NCI-H2029 (cell line): ENCODE results near the gene GALNT12.

ENCODE experiments used
- DNase-seq: peaks from one replicate; lab custom pipeline; 2025; lab: John Stamatoyannopoulos, UW

The GALNT12 gene

DNA sequence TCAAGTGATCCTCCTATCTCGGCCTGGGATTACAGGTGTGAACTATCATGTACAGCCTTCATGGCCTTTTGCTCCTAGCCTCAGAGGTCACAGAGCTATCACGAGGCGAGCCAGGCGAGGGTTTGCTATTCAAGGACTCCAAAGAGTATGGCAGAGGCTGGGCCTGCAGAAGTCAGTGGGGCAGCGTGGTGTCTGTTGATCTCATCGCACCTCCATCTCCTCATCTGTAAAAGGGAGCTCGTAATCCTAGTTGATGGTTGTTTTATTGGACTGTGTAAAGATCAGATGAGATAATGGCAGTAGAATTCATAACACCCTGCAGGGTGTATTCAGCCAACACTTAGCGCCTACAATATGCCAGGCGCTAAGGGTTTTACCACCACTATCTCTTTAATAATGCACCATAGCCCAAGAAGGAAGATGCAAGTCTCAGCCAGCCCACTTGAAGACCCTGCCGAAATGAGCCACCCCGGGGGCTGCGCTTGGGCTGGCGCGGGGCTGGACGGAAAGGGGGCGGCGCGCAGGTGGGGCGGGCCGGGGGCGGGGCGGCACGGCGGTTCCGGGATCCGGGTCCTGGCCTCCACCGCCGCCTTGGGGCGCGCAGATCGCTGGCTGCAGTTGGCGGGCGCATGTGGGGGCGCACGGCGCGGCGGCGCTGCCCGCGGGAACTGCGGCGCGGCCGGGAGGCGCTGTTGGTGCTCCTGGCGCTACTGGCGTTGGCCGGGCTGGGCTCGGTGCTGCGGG lies at the start of gene GALNT12:
Gene GALNT12 (plus strand): TSS at position 601 of the 744 bp plus-strand sequence. CDS start 29 bp downstream, at position 630.
- no peak for DNase-seq

GRCh38 chr9:98760231-98760630 lies 47.2 kb upstream of the GALNT12 start:
- no peak for DNase-seq

DNA sequence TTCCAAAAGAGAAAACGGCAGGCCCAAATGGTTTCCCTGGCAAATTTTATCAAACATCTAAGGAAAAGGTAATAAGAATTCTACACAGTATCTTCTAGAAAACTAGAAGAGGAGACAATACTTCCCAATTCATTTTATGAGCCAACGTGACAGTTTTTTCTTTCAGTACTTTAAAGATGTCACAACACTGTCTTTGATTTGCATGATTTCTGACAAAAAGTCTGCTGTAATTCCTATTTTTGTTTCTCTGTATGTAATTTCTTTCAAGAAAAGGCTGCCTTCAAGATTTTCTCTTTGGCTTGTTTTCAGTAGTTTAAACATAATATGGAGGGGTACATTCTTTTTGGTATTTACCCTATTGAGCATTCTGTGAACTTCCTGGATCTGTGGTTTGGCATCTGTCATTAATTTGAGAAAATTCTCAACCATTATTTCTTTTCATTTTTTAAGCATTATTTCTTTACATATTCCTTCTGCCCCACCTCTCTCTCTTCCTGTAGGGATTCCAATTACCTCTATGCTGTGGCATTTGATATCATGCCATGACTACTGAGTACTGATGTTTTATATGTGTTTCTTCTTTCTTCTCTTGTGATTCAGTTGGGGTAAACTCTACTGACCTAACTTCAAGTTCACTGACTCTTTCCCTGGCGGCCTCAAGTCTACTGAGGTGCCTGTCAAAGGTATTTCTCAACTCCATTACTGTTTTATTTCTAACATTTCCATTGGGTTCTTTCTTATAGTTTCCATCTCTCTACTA lies 43.3 kb upstream of the GALNT12 start:
- DNase-seq, result no peak

DNA sequence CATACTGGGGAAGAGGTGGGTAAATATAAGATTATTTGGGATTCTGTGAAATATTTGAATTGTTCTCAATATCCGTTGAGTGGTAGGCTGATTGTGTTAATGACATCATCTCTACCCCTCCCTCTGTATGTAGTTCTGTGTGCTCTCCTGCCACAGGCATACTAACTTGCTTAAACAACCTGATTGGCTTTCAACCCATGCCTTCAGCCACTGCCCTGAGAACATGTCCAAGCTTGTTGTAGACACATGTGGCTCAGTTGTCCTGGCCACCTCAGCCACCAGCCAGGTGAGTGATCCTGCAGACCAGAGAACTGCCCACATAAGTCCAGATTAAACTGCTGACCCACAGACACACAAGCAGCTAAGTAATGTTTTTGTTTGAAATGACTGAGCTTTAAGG lies 42.2 kb upstream of the GALNT12 start:
- no peak for DNase-seq

DNA sequence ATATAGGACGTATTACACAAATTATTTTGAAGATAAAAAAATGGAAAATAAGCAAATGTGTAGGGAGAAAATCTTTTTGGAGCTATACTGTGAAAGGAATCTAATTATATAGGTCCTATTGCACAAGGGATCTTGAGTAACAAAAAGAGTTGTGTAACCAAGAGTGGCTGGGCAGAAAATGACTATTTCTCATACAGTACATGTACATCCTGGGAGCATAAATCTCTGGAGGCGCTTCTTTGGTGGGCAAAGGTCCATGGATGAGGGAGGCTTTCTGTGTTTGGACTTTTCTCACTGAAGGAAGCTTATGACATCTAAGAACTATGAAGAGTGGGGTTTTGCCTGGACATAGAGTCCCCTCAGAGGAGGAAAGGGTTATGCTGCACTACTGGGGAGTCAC lies 40.9 kb upstream of the GALNT12 start:
- no peak for DNase-seq

DNA sequence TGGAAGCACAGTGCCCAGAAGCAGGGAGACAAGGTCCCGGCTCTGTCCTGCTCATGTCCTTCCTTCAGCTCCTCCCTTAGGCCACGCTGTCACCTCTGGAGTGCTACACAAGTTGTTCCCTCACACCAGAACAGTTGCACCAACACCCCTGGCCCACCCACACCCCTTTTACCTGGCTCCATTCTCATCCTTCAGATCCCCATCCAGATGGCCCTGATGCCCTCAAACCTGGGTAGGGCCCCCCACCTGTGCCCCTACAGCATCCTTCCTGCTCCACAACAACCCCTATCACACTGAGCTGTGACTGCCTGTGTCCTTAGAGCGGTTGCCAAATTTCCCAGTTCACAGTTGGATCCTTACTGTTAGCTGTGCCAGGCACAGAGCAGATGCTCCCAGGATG lies 40.3 kb upstream of the GALNT12 start:
- no peak for DNase-seq

DNA sequence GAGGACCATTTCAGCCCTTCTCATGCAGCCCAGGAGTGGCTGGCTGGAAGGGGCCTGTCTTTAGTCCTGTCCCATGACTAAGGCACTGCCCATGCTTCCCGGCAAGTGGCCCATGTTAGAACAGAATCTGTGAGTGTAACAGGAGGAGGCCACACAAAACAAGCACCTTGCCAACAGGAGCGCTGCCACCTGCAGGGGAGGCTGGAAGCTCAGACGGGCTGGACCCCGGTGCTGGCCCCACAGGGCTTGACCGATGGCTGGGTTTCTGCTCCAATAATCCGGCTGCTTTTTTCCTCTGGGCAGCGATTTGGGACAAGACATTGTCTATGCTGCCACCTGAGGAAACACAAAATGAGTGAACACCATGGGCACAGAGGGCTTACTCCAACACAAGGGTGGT lies 39.6 kb upstream of the GALNT12 start:
- no peak for DNase-seq

- no peak for DNase-seq
Observed at GRCh38 chr9:98768344-98768743, 39.1 kb upstream of the GALNT12 start.

GRCh38 chr9:98770717-98771116 lies 36.8 kb upstream of the GALNT12 start:
- no peak for DNase-seq

GRCh38 chr9:98771209-98771874 lies 36.1 kb upstream of the GALNT12 start:
- no peak for DNase-seq

- DNase-seq, result no peak
Observed at GRCh38 chr9:98772364-98773155, 34.9 kb upstream of the GALNT12 start.

DNA sequence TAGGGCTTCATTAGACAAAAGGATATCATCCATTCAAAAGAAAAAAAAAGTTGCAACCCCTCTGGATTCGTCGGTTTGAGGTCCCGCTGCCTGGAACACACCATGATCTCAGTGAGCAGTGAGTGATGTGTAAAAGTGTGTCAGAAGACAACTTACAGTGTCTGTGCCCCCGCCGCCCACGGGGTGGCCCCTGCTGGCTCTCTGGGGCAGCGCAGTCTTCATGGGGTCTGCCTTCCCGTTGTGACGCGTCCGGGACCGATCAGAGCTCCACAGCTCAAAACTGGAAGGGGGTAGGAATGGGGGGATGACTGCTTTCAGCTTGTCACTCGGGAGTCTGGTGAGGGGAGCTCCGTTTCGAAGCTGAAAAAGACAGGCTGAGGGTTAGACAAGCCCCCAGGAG lies 33.7 kb upstream of the GALNT12 start:
- DNase-seq, result no peak

DNA sequence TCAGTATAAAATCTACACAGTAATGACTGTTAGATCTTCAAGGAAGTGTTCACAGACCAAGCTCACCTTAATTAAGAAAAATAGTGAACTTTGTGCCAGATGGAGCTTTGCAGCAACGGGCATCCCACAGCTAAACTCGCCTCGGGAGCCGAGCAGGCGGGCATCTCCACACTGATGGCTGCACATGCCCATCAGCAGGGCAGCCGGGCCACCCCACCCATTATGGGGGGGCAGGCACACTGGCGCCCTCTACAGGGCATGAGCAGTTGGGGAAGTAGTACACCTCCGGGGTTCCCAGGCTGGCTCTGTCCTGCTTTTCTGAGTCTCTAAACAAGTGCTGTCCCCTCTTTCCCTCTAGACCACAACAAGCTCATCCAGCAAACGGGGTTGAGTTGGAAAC lies 32.7 kb upstream of the GALNT12 start:
- DNase-seq, result no peak

DNA sequence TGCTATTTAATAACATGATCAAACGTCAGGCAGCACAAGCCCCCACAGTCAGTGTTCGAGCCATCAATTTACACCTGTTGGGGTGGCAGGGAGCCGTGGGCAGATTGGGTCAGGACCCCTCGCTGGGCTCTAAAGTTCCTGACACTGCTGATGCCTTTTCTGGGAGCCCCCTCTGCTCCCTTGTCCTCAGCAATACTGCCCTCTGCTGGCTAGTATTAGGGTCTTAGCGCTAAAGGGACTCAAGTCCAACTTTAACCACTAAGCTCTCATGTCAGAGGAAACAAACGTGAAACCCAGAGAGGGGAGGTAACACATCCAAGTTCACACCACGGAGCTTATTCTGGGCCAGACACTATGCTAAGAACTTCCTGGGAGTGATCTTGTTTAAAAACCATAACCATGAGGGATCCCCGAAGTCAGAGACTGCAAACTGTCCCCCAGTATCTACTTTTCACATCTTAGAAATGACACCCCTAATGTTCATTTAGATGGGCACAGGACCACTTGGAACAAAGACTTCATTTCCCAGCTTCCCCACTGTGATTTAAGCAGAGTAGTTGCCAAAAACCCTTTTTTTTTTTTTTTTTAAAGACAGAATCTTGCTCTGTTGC lies 31.5 kb upstream of the GALNT12 start:
- DNase-seq, result peak; percentile 30

- no peak for DNase-seq
Observed at GRCh38 chr9:98777618-98778017, 29.9 kb upstream of the GALNT12 start.

DNA sequence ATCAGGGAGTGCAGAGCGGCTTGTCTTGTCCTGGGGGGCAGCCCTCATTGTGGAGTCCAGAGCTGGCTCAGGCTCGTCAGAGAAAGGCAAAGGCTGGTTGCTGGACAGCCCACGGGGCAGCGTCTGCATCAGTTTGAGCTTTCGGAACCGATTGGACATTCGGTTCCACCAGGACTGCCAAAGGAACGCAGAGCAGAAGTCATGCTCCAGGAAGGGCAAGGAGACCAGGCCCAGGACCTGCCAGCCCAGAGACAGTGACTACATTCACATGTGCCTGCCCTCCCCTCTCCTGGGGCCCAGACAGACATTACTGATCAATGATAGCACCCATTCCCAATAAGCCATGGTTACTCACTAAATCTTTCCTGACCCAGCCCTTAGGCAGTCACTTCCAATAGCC lies 29.2 kb upstream of the GALNT12 start:
- DNase-seq, result no peak

DNA sequence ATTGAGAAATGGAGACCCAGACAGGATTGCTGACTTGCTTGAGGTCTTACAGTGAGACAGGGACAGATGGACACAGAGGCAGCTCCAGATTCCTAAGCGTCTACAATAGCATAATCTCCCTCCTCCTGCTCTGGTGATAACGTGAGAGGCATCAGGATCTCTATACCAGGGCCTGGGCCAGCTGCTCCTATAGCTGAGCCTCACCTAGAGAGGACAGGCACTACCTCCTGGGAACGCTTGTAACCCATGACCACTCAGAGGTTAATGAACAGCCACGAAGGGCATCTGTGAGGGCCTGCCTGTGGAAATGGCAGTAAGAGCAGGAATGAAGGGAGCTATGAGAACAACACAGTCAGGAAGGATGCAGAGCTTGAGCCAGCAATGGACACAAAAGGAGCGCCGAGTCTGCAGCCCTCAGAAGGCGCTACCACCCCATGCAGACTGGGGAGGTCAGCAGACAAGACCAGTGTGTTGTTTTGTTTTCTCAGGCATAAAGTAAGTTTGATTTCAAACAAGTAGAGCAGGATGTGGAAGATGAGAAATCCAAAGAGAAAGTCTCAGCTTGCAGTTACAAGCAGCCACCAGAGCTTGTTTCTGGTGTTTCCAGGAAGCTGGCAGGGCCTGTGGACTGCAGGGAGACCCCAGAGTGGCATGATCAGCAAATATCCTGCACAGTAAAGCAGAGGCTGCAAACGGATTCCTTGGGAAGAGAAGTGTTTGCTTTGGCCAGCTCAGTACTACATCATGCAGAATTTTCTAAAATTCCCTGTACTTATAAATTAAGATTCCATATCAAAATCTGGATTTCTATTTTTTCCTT lies 28.5 kb upstream of the GALNT12 start:
- DNase-seq, result no peak

- DNase-seq, result no peak
Observed at GRCh38 chr9:98780059-98780749, 27.3 kb upstream of the GALNT12 start.

DNA sequence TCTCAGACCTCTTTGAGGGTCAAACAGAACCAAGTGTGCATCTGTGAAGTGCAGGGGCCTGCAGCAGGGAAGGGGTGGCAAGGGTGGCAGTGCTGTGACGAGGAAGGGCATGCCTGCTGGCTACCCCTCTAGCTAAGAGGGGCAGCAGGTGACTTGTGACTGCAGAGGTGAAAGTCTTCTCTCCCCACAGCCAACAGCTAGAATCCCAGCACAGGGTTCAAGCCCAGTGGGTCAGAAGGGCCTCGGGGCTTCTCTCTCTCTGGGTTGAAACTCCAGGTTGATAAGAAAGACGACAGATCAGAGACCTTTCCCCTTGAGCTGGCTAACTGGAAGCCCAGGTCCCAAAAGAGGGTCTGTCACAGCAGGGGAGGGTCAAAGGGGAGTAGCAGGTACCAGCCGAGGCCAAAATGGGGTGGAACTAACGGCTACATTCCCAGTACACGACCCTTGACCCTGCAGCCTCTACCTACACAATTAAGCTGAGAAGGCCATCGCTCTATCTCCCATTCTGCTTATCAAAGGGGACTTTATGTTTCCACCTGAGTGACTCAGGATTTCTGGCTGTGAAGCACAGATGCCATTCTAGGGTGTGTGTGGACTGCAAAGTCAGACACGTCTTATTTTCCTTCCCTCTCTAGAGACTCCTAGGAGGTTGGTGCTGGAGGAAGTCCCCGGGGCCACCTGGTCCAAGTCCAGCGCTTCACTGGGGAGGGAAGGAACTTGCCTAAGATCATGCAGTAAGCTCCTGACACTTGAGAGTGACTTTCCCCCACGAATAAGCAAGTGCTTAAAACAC lies 25.7 kb upstream of the GALNT12 start:
- DNase-seq, result no peak
